HepG2 (cell line): ENCODE measurements around the gene LENG1. TPM values are rescaled to one million over a fixed set of nuclear protein-coding genes. Genes with fewer than 3 reads are reported as not detected.
A peak's percentile ranks its signal among the peaks of the same experiment; 100 is the strongest.

Source experiments
- ATAC-seq: fragments of 200-7000 bp; cut with Tn5 transposase; 3 replicates; pipeline ENCODE4 v1.9.1; 2020; ENCODE audit warnings: mild to moderate bottlenecking, moderate library complexity
- BruUV-seq: library from RNA; stranded (reverse); fragments of 400-500 nt; replicated peaks from 2 replicates; lab custom pipeline; 2021; lab: Mats Ljungman, UMichigan
- CTCF ChIA-PET: fragments of 300-600 bp; formaldehyde crosslinking; extraction: SDS; loops from one replicate; lab custom pipeline; 2021; ENCODE audit warnings: low total read pairs, inconsistent platforms, low intra/inter-chr PET ratio; lab: Yijun Ruan, JAX
- POLR2A ChIA-PET: fragments of 350-600 bp; sonication (Branson Sonifier 250); formaldehyde crosslinking; loops from one replicate; lab custom pipeline; 2020; ENCODE audit warnings: antibody characterized with exemption, inconsistent platforms; lab: Yijun Ruan, JAX
- DNase-seq: peaks from one replicate; pipeline ENCODE4 v3.0.0-alpha.2; 2015; ENCODE audit warnings: low spot score
- FAIRE-seq: peaks from 3 replicates; lab custom pipeline; 2011; peaks lifted over from hg19 to GRCh38; lab: Jason Lieb, UNC
- H2AFZ ChIP-seq: one replicate; pipeline ENCODE4 v1.6.1; 2011; ENCODE audit warnings: low read length, inconsistent platforms
- H3K27ac ChIP-seq: fragments of 300-600 bp; 3 replicates; pipeline ENCODE4 v1.8.0; 2011; ENCODE audit warnings: mixed run types, mild to moderate bottlenecking, mixed read lengths, low read length, inconsistent platforms; ENCODE audit not compliant: insufficient read depth; ENCODE audit errors: extremely low read length
- H3K27me3 ChIP-seq, 2 experiments: fragments of 200-600 bp in 1 of 2; 2 replicates in 1 of 2; 3 replicates in 1 of 2; pipeline versions ENCODE4 v1.6.0 to v1.8.0; 2011; ENCODE audit warnings: low read length in 2 of 2, mild to moderate bottlenecking in 2 of 2, moderate library complexity in 2 of 2, inconsistent platforms in 1 of 2; ENCODE audit not compliant: insufficient read depth in 2 of 2, control insufficient read depth in 1 of 2
- H3K36me3 ChIP-seq, 2 experiments: fragments of 200-600 bp in 1 of 2; replicated peaks in 1 of 2; 2 replicates in 1 of 2; 3 replicates in 1 of 2; pipeline versions ENCODE4 v1.5.1 to v1.8.0; 2011; ENCODE audit warnings: low read length in 2 of 2, inconsistent platforms in 1 of 2; ENCODE audit not compliant: insufficient read depth in 2 of 2, control insufficient read depth in 1 of 2
- H3K4me1 ChIP-seq: 2 replicates; pipeline ENCODE4 v1.5.1; 2012; ENCODE audit warnings: low read length, inconsistent platforms; ENCODE audit not compliant: insufficient read depth
- H3K4me2 ChIP-seq: 2 replicates; pipeline ENCODE4 v1.6.0; 2011; ENCODE audit warnings: low read depth, low read length, inconsistent platforms
- H3K4me3 ChIP-seq, 3 experiments: fragments of 200-600 bp in 1 of 3; sonication (generic), shearing (Covaris generic) in 1 of 3; replicated peaks in 1 of 3; 2 replicates each; pipeline ENCODE4 v1.5.1; 2011 to 2016; ENCODE audit warnings: low read length in 3 of 3, inconsistent platforms in 2 of 3, low read depth in 2 of 3, mild to moderate bottlenecking in 2 of 3, control low read depth in 1 of 3, mixed read lengths in 1 of 3; ENCODE audit not compliant: insufficient read depth in 1 of 3
- H3K79me2 ChIP-seq: one replicate; pipeline ENCODE4 v1.6.1; 2011; ENCODE audit warnings: low read length, inconsistent platforms; ENCODE audit not compliant: insufficient read depth
- H3K9ac ChIP-seq: 2 replicates; pipeline ENCODE4 v1.6.0; 2011; ENCODE audit warnings: mild to moderate bottlenecking, low read depth, low read length, inconsistent platforms; ENCODE audit not compliant: insufficient read depth
- H3K9me3 ChIP-seq: 2 replicates; pipeline ENCODE4 v1.5.1; 2012; ENCODE audit warnings: mild to moderate bottlenecking, low read length
- H4K20me1 ChIP-seq: 2 replicates; pipeline ENCODE4 v1.6.0; 2011; ENCODE audit warnings: inconsistent platforms, mild to moderate bottlenecking, low read length, moderate library complexity; ENCODE audit not compliant: insufficient read depth
- CREM ChIP-seq, 2 experiments: sonication (generic) in 1 of 2; formaldehyde crosslinking in 1 of 2; IDR thresholded peaks; 2 replicates each; pipeline versions ENCODE4 v1.4.0 to v1.6.1; 2016 to 2020; ENCODE audit warnings: antibody characterized with exemption in 1 of 2, mild to moderate bottlenecking in 1 of 2, missing genetic modification reagents in 1 of 2
- DMAP1 ChIP-seq: IDR thresholded peaks from 2 replicates; pipeline ENCODE4 v1.6.1; 2016
- GABPB1 ChIP-seq: IDR thresholded peaks from 2 replicates; pipeline ENCODE4 v1.6.1; 2016; ENCODE audit warnings: mild to moderate bottlenecking, missing genetic modification reagents, moderate library complexity, missing compliant biosample characterization
- HMGXB4 ChIP-seq, 2 experiments: sonication (generic) in 1 of 2; formaldehyde crosslinking in 1 of 2; IDR thresholded peaks; 2 replicates each; pipeline versions ENCODE4 v1.4.0 to v1.6.1; 2018 to 2020; ENCODE audit warnings: missing genetic modification reagents in 2 of 2, borderline replicate concordance in 1 of 2, low read depth in 1 of 2, mild to moderate bottlenecking in 1 of 2, missing biosample characterization in 1 of 2
- IKZF1 ChIP-seq: fragments of 450-650 bp; IDR thresholded peaks from 2 replicates; pipeline ENCODE4 v1.7.1; 2016
- MAZ ChIP-seq, 2 experiments: sonication (generic) in 1 of 2; formaldehyde crosslinking in 1 of 2; IDR thresholded peaks; 2 replicates each; pipeline versions ENCODE4 v1.5.0 to v1.6.1; 2012 to 2020; ENCODE audit warnings: low read depth in 2 of 2, mild to moderate bottlenecking in 2 of 2, borderline replicate concordance in 1 of 2, improper control_type of control experiment in 1 of 2, low read length in 1 of 2, missing genetic modification reagents in 1 of 2, moderate library complexity in 1 of 2
- RAD51 ChIP-seq: fragments of 450-650 bp; IDR thresholded peaks from 2 replicates; pipeline ENCODE4 v1.6.1; 2016; ENCODE audit warnings: borderline replicate concordance
- SUZ12 ChIP-seq: fragments of 150-350 bp; IDR thresholded peaks from 2 replicates; pipeline ENCODE4 v1.6.1; 2014; ENCODE audit warnings: low read depth, low read length
- THAP11 ChIP-seq: IDR thresholded peaks from 2 replicates; pipeline ENCODE4 v1.6.1; 2016; ENCODE audit warnings: missing biosample characterization, missing genetic modification reagents
- ZNF687 ChIP-seq: sonication (generic); formaldehyde crosslinking; IDR thresholded peaks from 2 replicates; pipeline ENCODE4 v1.5.1; 2020; ENCODE audit warnings: mild to moderate bottlenecking, missing genetic modification reagents, moderate library complexity
- WGBS: methylation state at CpG from one replicate; pipeline ENCODE4 v1.1.6; 2017; ENCODE audit warnings: low lambda C conversion rate; 5-methylcytosine and 5-hydroxymethylcytosine counted together
- in situ Hi-C: cut with HindIII; loops from 2 replicates; pipeline ENCODE4 v1.10.0; 2017; ENCODE audit warnings: low pct_unique_long_range_greater_than_20kb; ENCODE audit not compliant: extremely low pct_ligation_motif_present
- intact Hi-C: fragments of 100-400 bp; cut with micrococcal nuclease; formaldehyde crosslinking; loops from one replicate; pipeline ENCODE4 v1.10.0; 2022; ENCODE audit not compliant: unreplicated experiment
- polyA plus RNA-seq, 8 experiments: library from polyadenylated mRNA; depleted of rRNA in 3 of 8; stranded (reverse) in 7 of 8; unstranded in 1 of 8; fragments of >200 nt; fragmentation: Illumina TruSeq in 4 of 8; extraction: Trizol in 4 of 8; gene quantifications; 2 replicates each; pipeline versions ENCODE4 v1.2.1 to v1.2.3, GENCODE V29; 2011 to 2016; ENCODE audit warnings: low read depth in 4 of 8, missing spikeins in 1 of 8, mixed read lengths in 1 of 8; ENCODE audit not compliant: insufficient read depth in 1 of 8
- total RNA-seq, 5 experiments: library from RNA; depleted of rRNA; stranded (reverse); fragments of >200 nt; fragmentation: Illumina TruSeq; extraction: Trizol; gene quantifications; 2 replicates each; pipeline ENCODE4 v1.2.3, GENCODE V29; 2016; ENCODE audit warnings: low read depth in 1 of 5

The LENG1 gene
- total and polyA plus RNA-seq, 2 of the 13 experiments (the other 11 are each of a cell fraction or from before 2014, with no cell fraction given), result 1.8 to 3.8 TPM

GRCh38 chr19:54179262-54179852 is 19.8 kb upstream of the LENG1 start:
- ATAC-seq (no peak), FAIRE-seq (no peak), DNase-seq (no peak)
- Histone ChIP-seq H3K27ac (peak overlapping the region; percentile 2), H3K79me2 (no peaks in the 10 kb centered on the region), H3K36me3 (peaks cover 1 to 11% of the 10 kb centered on the region in 2 experiments; a peak in 3 of 5 replicates), H3K4me1 (no peaks in the 10 kb centered on the region), H2AFZ (no peak overlapping the region), H4K20me1 (peaks cover 5% of the 10 kb centered on the region; the same call in 1 of the 2 replicates), H3K27me3 (no peaks in the 10 kb centered on the region), H3K9ac (no peak overlapping the region), H3K4me2 (no peak overlapping the region), H3K4me3 (no peak overlapping the region), H3K9me3 (no peaks in the 10 kb centered on the region)
- in situ Hi-C loops, result no loop called here
- no TSS peak for BruUV-seq
- ChIA-PET CTCF (no interaction called here), POLR2A (interaction anchor here (1.2 kb wide), 1 partner anchor 43 kb away, joined by 4 read pairs; no protein-coding TSS in a partner anchor)
- TF ChIP-seq IKZF1, result no peak
- no peak for TF ChIP-seq DMAP1
- no peak for TF ChIP-seq RAD51
- TF ChIP-seq MAZ (IDR thresholded peaks at IDR 0.05; ENCODE audit: borderline replicate concordance, low read depth, low read length), result no peak
- TF ChIP-seq MAZ (CRISPR knock-in tag; IDR thresholded peaks at IDR 0.05; ENCODE audit: low read depth), result no peak
- 86% methylated on average over 4 of the region's 10 CpGs for WGBS
- intact Hi-C loops, result no loop called here

GRCh38 chr19:54178581-54179261 is 19.2 kb upstream of the LENG1 start:
- intact Hi-C loops, result no loop called here
- no TSS peak for BruUV-seq
- Histone ChIP-seq H2AFZ (no peak overlapping the region), H3K36me3 (peaks cover 1 to 11% of the 10 kb centered on the region in 2 experiments; a peak in 3 of 5 replicates), H3K4me1 (no peaks in the 10 kb centered on the region), H4K20me1 (peaks cover 5% of the 10 kb centered on the region; the same call in 1 of the 2 replicates), H3K27me3 (no peaks in the 10 kb centered on the region), H3K9me3 (no peaks in the 10 kb centered on the region), H3K79me2 (no peaks in the 10 kb centered on the region), H3K4me3 (no peak overlapping the region), H3K4me2 (no peak overlapping the region), H3K9ac (no peak overlapping the region), H3K27ac (no peak overlapping the region)
- peak; percentile 57 for ATAC-seq
- in situ Hi-C loops, result no loop called here
- 85% methylated on average over 5 of the region's 23 CpGs for WGBS
- no peak for FAIRE-seq
- no peak for DNase-seq
- CTCF ChIA-PET, result no interaction called here
- POLR2A ChIA-PET, result no interaction called here
- TF ChIP-seq THAP11 (CRISPR knock-in tag), result peak; percentile 98
- peak; percentile 59; the same call in 1 of the 2 replicates for TF ChIP-seq CREM (IDR thresholded peaks at IDR 0.05)
- no peak for TF ChIP-seq CREM (CRISPR knock-in tag; IDR thresholded peaks at IDR 0.05)
- no peak for TF ChIP-seq HMGXB4 (CRISPR knock-in tag; IDR thresholded peaks at IDR 0.05; ENCODE audit: borderline replicate concordance in 1 of 2, low read depth in 1 of 2)
- TF ChIP-seq ZNF687 (CRISPR knock-in tag), result 0 out of 2 replicates have a peak, but pooled peaks have one; percentile 10
- peak; percentile 80 for TF ChIP-seq SUZ12
- peak; percentile 27; the same call in 1 of the 2 replicates for TF ChIP-seq GABPB1 (CRISPR knock-in tag)
